ENCODE results near the gene CCR9.

CCR9 gene

GRCh38 chr3:45873638-45874037, 12.7 kb upstream of the CCR9 start:
- DNase-seq = no peak

- no peak for DNase-seq
Observed at GRCh38 chr3:45874677-45875346, 11.5 kb upstream of the CCR9 start.

DNA sequence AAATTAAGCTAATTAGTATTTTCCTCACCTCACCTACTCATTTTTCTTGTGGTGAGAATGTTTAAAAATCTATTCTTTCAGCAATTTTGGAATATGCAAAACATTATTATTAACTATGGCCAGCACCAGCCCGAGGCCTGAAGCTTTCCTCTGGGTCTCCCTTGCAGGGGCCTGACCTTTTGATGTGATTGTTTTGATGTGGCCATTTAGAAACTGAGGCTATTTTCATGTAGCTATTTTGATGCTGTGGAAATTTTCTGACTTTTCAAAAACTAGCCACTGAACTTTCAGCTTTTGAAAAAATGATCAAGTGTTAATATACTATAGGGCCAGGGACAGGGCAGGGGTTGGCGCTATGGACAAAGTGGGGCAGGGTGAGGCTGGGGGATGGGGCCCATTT, 8.2 kb upstream of the CCR9 start:
- DNase-seq = no peak

DNA sequence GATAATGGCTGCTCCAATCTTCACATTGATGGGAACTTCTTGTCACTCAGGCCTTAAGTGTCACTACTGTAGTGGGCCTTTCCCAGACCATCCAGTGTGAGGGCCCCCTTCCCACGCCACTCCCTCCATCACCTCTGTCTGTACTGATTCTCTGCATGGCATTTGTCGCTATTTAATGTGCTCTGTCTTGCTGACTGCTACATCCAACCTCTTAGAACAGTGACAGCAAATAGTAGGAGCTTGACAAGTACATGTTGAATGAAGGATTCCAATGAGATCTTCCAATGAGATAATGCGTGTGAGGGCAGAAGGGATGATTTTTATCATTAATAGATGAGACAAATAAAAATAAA, 5.6 kb upstream of the CCR9 start:
- no peak for DNase-seq

GRCh38 chr3:45881078-45882022, 5.0 kb upstream of the CCR9 start:
- peak; percentile 26 to 41 for DNase-seq

GRCh38 chr3:45884368-45885201, 1.8 kb upstream of the CCR9 start:
- DNase-seq = no peak

- no peak for DNase-seq
Observed at GRCh38 chr3:45887285-45887684, 942 bp downstream of the CCR9 start.

DNA sequence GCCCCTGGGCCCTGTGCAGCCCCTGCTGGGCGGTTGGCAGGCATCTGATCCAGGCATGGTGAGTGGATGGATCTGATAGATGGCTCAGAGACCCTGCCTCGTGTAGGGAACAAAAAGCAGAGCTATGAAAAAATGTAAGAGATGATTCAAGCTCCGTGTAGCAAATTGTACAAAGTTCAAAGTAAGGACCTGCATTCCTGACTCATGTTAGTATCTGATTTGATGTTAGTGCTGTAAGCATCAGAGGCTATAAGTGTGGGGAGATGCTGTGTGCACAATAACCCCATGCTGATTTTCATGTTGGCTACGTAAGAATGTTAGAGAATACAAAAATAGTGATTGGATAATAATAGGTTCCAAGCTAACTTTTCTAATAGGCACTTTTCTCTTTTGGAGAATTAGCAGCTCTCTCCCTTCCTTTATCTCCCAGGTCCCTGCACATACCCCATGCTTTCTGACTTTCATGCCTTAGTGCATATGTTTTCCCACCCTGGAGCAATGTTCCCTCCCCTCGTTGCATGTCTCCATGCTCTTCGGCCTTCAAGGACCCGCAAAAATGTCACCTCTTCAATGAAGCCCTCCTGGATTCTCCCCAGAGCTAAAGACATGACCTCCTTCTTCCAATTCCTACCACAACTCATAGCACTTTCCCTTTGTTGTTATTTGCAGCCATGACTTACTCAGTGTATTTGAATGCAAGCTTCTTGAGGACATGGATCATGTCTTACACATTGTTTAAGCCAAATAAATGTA, 1.6 kb downstream of the CCR9 start:
- no peak for DNase-seq

DNA sequence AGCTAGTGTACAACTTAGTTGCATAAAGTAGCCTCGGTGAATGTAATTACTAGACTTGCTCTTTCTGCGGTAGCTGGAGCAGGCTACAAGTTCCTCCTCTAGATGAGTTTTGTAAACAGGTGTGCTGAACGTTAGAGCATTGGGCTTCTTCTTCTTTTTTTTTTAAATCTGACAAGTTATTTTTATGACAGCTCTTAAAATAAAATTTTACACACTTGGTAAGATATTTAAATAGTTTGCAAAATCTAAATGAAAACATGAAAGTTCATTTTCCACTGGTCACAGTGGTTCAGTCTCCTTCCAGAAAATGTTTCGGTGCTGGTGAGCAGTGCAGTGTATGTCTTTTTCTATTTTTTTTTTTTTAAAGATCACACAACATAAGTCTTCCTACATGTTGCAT, 3.0 kb downstream of the CCR9 start:
- no peak for DNase-seq

DNA sequence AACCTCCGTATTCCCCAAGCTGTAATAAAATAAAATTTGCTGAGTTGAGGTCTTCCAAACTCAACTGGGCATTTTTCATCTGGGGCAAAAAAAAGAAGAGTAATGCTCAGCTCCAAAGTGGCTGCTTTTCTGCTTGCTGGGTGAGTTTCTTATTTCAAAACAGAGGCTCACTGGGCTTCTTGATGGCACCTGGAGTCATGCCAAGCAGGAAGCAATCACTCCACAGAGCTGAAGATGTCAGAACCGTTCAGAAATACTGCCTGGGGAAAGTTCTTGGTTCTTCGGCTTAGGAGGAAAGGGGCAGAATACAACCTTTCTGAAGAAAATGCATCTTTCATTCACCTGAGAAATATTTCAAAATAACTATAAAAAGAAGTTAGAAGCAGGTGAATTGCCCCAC, 4.1 kb downstream of the CCR9 start:
- no peak for DNase-seq

DNA sequence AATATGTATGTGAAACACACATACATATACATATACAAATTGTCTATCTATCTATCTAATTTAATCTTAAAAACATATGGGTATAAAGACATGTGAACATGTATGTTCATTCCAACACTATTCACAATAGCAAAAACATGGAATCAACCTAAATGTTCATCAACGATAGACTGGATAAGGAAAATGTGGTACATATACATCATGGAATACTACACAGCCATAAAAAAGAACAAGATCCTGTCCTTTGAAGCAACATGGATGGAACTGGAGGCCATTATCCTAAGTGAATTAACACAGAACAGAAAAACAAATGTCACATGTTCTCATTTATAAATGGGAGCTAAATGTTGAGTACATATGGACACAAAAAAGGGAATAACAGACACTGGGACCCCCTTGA, 5.8 kb downstream of the CCR9 start:
- DNase-seq = no peak

DNA sequence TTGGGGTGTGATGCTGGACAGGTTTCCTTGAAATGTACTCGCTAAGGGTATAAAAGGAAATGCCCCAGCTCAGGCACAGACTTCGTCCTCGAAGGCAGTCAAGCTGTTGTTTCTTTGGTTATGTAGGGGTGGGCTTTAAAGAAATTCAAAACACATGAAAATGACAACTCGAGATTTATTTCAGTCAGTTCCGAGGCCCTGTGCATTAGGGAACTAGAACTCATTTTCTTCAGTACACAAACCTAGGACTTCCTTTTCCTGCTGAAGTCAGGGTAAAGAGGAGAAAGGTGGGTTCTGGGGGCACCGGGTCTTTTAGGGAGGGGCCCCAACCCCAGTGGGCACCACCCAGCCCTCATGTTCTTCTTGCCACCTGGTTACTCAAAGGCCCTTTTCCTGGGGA, 7.7 kb downstream of the CCR9 start:
- no peak for DNase-seq

DNA sequence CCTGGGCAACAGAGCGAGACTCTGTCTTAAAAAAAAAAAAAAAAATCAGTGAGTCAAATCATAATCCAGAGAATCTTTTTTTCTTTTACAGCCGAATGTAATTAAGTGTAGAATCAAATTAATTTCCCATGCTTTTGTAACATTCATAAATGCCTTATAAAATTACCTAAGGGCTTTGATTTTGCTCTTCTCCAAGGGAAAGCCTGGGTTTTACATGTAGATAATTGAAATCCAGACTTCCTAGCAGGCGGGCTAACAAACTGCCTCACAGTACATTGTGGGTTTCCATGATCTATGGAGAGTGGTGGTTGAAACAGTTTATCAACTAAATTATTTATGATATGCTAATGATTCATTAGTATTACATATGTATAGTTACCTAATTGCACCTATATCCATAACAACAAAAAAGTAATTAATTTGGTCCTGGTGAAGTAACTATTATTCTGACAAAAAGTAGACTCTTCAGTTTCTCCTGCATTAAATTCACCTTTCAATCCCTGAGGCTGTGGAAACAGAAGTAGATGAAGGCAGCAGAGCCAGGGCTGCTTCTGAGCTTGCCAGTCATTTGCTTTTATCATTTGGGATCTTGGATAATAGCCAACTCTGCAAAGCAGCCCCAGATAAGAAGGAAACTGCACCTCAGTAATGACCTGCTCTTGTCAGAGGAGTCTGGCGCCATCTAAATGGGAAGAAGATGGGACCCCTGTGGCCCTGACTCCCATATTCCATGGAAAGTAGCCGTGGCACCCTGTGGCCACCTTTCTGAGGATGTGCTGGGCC, 9.5 kb downstream of the CCR9 start:
- DNase-seq = no peak

DNA sequence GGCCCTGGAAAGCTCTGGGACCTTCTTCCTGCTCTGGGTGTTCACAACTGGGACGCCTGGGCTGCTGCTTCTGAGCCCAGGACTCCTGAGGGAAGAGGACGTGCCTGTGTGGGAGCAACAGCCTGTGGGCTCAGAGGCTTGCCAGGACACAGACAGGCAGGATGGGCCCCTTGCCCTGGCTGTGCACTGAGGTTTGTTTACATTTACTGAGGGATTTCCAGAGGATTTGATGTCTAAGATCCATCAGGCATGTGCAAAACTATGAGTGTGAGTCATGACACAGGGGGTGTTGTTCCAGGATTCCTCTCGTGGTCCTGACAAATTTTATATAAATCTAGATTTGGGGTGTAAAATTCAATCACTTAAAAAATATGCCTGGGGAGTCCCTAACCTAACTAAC, 10.6 kb downstream of the CCR9 start:
- DNase-seq = no peak

DNA sequence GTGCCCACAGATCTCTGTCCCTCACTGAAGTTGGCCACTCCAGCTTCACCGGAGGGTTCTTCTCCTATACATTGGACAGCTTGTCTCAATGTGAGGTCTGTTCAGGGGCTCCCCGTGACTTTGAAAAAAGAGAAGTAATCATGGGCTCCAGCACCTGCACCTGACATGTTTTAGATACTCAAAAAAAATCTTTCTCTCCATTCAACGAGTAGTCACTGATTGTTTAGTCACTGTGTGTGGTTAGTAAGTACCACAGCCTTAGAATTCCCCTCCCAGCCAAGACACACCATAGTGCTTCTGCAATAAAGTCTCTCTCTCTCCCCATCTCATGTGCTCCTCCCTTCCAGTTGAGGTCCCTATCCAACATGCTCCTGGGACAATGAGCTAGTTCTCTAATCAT, 18.6 kb downstream of the CCR9 start:
- no peak for DNase-seq

- DNase-seq = no peak
Observed at GRCh38 chr3:45905755-45906154, 19.4 kb downstream of the CCR9 start.

DNA sequence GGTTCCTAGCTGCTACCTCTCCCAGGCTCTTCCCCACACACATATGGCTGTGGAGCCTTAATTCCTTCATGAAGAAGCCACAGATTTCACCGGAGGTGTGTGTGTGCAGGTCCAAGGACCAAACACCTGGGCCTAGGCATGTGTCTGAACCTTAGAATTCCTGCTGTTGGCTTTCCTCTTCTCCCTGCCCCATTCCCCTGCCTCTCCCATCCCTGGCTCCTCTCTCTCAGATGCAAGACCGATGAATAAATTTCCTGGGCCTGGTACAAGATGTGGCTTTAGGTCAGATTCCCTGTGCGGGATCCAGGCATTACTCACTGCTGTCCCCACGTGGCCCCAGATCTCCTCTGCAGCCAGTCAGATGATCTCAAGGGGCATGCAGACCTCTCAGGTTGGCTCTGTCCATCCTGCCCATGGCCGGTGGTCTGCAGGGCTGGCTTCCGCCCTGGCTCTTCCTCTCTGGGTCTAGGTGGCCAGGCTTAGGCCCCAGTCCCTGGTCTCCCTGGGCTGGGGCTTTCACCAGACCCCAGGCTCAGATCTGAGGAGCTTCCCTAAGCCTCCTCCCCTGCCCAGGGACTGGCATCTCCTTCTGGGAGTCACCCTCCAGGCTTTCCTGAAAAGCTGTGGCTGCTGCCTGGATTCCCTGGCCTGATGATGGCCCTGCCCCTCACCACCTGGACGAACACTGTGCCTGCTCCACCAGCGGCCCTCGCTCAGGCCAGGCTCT, 20.5 kb downstream of the CCR9 start:
- DNase-seq = no peak

GRCh38 chr3:45907769-45908705, 21.7 kb downstream of the CCR9 start:
- DNase-seq = no peak

DNA sequence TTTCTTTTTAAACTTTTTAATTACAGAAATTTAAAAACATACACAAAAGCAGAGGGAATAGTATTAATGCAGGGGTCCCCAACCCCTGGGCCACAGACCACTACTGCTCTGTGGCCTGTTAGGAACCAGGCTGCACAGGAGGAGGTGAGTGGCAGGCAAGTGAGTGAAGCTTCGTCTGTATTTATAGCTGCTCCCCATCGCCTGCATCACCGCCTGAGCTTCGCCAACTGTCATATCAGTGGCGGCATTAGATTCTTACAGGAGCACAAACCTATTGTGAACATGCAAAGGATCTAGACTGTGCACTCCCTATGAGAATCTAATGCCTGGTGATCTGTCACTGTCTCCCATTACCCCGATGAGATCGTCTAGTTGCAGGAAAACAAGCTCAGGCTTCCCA, 22.4 kb downstream of the CCR9 start:
- no peak for DNase-seq

DNA sequence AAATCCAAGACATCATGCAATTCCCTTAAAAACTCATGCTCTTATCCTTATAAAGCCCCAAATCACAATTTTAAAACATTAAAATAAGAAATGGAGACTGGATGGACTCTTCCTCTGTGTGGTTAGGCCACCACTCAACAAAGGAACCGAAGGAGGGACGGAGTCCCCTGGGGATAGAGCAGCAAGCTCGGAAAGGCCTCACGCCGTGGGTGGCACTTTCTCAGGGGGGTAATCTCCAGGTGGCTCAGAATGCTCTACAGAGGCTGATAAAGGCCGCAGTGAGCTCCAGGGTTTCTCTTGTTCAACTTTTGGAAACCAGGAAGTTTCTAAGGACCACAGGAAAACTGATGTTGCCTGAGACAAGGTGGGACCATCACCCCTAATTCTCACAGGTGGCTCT, 23.2 kb downstream of the CCR9 start:
- no peak for DNase-seq

Data from activated CD4-positive, alpha-beta T cell treated with anti-CD3 and anti-CD28 coated beads, Interleukin-2, amount 50 U/mL, for 4 hours (primary cell).